Measurements from ENCODE around the gene EOMES.

DNA sequence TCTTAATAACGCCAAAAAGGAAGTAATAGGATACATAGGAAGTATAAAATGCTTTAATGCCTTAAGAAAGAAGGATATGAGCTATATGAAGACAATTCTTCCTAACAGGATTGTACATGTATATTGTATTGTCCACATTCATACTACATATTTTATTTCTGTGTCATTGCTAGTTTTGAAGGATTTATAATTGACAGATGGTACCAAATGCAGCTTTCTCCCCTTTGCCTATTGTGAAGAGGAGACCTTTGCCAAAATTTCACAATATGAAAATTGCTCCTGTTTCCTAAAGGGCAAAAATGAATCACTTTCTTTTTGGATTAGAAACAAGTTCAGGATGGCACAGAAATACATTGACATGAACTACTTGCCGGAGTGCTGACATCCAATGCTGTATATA lies 34.8 kb upstream of the EOMES start:
- TF ChIP-seq, protein P1, sequence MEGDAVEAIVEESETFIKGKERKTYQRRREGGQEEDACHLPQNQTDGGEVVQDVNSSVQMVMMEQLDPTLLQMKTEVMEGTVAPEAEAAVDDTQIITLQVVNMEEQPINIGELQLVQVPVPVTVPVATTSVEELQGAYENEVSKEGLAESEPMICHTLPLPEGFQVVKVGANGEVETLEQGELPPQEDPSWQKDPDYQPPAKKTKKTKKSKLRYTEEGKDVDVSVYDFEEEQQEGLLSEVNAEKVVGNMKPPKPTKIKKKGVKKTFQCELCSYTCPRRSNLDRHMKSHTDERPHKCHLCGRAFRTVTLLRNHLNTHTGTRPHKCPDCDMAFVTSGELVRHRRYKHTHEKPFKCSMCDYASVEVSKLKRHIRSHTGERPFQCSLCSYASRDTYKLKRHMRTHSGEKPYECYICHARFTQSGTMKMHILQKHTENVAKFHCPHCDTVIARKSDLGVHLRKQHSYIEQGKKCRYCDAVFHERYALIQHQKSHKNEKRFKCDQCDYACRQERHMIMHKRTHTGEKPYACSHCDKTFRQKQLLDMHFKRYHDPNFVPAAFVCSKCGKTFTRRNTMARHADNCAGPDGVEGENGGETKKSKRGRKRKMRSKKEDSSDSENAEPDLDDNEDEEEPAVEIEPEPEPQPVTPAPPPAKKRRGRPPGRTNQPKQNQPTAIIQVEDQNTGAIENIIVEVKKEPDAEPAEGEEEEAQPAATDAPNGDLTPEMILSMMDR (optimal IDR thresholded peaks at IDR 0.05 in 1 of 3, IDR thresholded peaks at IDR 0.05 in 1 of 3, conservative IDR thresholded peaks at IDR 0.05 in 1 of 3; ENCODE audit: extremely low read depth in 1 of 3, insufficient read depth in 2 of 3, low read length in 3 of 3) = no peak
- no peak for TF ChIP-seq EZH2 (IDR thresholded peaks at IDR 0.05; ENCODE audit: low read length)

Data from keratinocyte (primary cell).